Measurements from ENCODE around the gene NUDT8. TPM values are rescaled to one million over a fixed set of nuclear protein-coding genes. Genes with fewer than 3 reads are reported as not detected.

The NUDT8 gene
- total and polyA plus RNA-seq, 4 donors = 6.3 to 22.3 (median 16.0) TPM

GRCh38 chr11:67666676-67667489, 37.1 kb upstream of the NUDT8 start:
- no peaks in the 10 kb centered on the region for H3K4me1 ChIP-seq (ENCODE audit: control insufficient read depth in 5 of 5, insufficient read depth in 5 of 5, low read length in 5 of 5)
- H3K4me3 ChIP-seq = no peak overlapping the region
- no peak overlapping the region for H3K27ac ChIP-seq (ENCODE audit: low read depth in 1 of 2, low read length in 1 of 2)
- no peaks in the 10 kb centered on the region for H3K27me3 ChIP-seq (ENCODE audit: control insufficient read depth in 3 of 3, insufficient read depth in 3 of 3, low read length in 2 of 3)
- H3K36me3 ChIP-seq (ENCODE audit: control insufficient read depth in 4 of 4, insufficient read depth in 4 of 4, low read length in 4 of 4) = no peaks in the 10 kb centered on the region
- no peak for DNase-seq
- H3K9me3 ChIP-seq (ENCODE audit: control insufficient read depth in 4 of 4, insufficient read depth in 3 of 4, low read length in 3 of 4) = peaks cover 0 to 3% (median 0%) of the 10 kb centered on the region in 4 donors
- no peak for ATAC-seq (ENCODE audit: insufficient read depth, low FRiP score)
- 74 to 82% methylated on average over 20 of the region's 20 CpGs for WGBS, 2 donors
- no peak overlapping the region for H3K9ac ChIP-seq (ENCODE audit: insufficient read depth in 1 of 2, low read length in 2 of 2)
- TF ChIP-seq CTCF (IDR thresholded peaks at IDR 0.05; ENCODE audit: control extremely low read depth, extremely low read depth) = no peak

- H3K27me3 ChIP-seq (ENCODE audit: control insufficient read depth in 3 of 3, insufficient read depth in 3 of 3, low read length in 2 of 3) = no peaks in the 10 kb centered on the region
- 90 to 93% methylated on average over 11 of the region's 11 CpGs for WGBS, 2 donors
- no peak overlapping the region for H3K4me3 ChIP-seq
- no peak overlapping the region for H3K27ac ChIP-seq (ENCODE audit: low read depth in 1 of 2, low read length in 1 of 2)
- ATAC-seq (ENCODE audit: insufficient read depth, low FRiP score) = no peak
- H3K4me1 ChIP-seq (ENCODE audit: control insufficient read depth in 5 of 5, insufficient read depth in 5 of 5, low read length in 5 of 5) = no peaks in the 10 kb centered on the region
- DNase-seq = no peak
- TF ChIP-seq CTCF (IDR thresholded peaks at IDR 0.05; ENCODE audit: control extremely low read depth, extremely low read depth) = no peak
- H3K9ac ChIP-seq (ENCODE audit: insufficient read depth in 1 of 2, low read length in 2 of 2) = no peak overlapping the region
- H3K36me3 ChIP-seq (ENCODE audit: control insufficient read depth in 4 of 4, insufficient read depth in 4 of 4, low read length in 4 of 4) = no peaks in the 10 kb centered on the region
- peaks cover 0 to 3% (median 0%) of the 10 kb centered on the region in 4 donors for H3K9me3 ChIP-seq (ENCODE audit: control insufficient read depth in 4 of 4, insufficient read depth in 3 of 4, low read length in 3 of 4)
Measured at GRCh38 chr11:67666303-67666645, 36.5 kb upstream of the NUDT8 start.

GRCh38 chr11:67665541-67666302, 36.0 kb upstream of the NUDT8 start:
- no peaks in the 10 kb centered on the region for H3K36me3 ChIP-seq (ENCODE audit: control insufficient read depth in 4 of 4, insufficient read depth in 4 of 4, low read length in 4 of 4)
- ATAC-seq (ENCODE audit: insufficient read depth, low FRiP score) (no peak), DNase-seq (no peak)
- no peaks in the 10 kb centered on the region for H3K27me3 ChIP-seq (ENCODE audit: control insufficient read depth in 3 of 3, insufficient read depth in 3 of 3, low read length in 2 of 3)
- TF ChIP-seq CTCF (IDR thresholded peaks at IDR 0.05; ENCODE audit: control extremely low read depth, extremely low read depth) = peak; percentile 3
- no peak overlapping the region for H3K27ac ChIP-seq (ENCODE audit: low read depth in 1 of 2, low read length in 1 of 2)
- H3K9me3 ChIP-seq (ENCODE audit: control insufficient read depth in 4 of 4, insufficient read depth in 3 of 4, low read length in 3 of 4) = peaks cover 0 to 3% (median 0%) of the 10 kb centered on the region in 4 donors
- no peak overlapping the region for H3K9ac ChIP-seq (ENCODE audit: insufficient read depth in 1 of 2, low read length in 2 of 2)
- WGBS, 2 donors = 71 to 79% methylated on average over 24 of the region's 24 CpGs
- no peaks in the 10 kb centered on the region for H3K4me1 ChIP-seq (ENCODE audit: control insufficient read depth in 5 of 5, insufficient read depth in 5 of 5, low read length in 5 of 5)
- no peak overlapping the region for H3K4me3 ChIP-seq

Measured in lung (tissue), 12 donors.